Astrocyte of the spinal cord (primary cell): ENCODE measurements around the gene NPPB.
"Not testable (repeated sequence)": the region's sequence is repeated elsewhere in the genome, so short reads cannot be mapped to it uniquely, and the experiment has no call there.

ENCODE experiments used
- DNase-seq: peaks from one replicate; pipeline ENCODE4 v3.0.0; 2011; ENCODE audit warnings: low read depth, low spot score
- H3K4me3 ChIP-seq: 2 replicates; pipeline ENCODE4 v1.5.1; 2011; ENCODE audit warnings: low read depth, mild to moderate bottlenecking, low read length, moderate library complexity
- CTCF ChIP-seq: IDR thresholded peaks from 2 replicates; pipeline ENCODE4 v1.5.1; 2012; ENCODE audit warnings: low read depth, mild to moderate bottlenecking, low read length, inconsistent platforms
- in situ Hi-C: cut with HindIII; loops from 2 replicates; pipeline ENCODE4 v1.10.0; 2017; ENCODE audit warnings: low sequenced_read_pairs

Gene NPPB

GRCh38 chr1:11898831-11899467 is 40.2 kb upstream of the NPPB start:
- in situ Hi-C loops, result no loop called here
- H3K4me3 ChIP-seq, result no peak overlapping the region
- DNase-seq, result no peak
- no peak for TF ChIP-seq CTCF

GRCh38 chr1:11898086-11898785 is 39.5 kb upstream of the NPPB start:
- in situ Hi-C loops, result no loop called here
- TF ChIP-seq CTCF, result no peak
- DNase-seq, result no peak
- H3K4me3 ChIP-seq, result no peak overlapping the region

- H3K4me3 ChIP-seq, in situ Hi-C loops, DNase-seq: not testable (repeated sequence)
Measured at GRCh38 chr1:11894501-11894900, 35.8 kb upstream of the NPPB start.

GRCh38 chr1:11893907-11894251 is 35.1 kb upstream of the NPPB start:
- DNase-seq, result peak; percentile 5
- TF ChIP-seq CTCF, result peak; percentile 99
- no peak overlapping the region for H3K4me3 ChIP-seq
- in situ Hi-C loops, result no loop called here

- no peak for DNase-seq
- in situ Hi-C loops, result no loop called here
- no peak overlapping the region for H3K4me3 ChIP-seq
- TF ChIP-seq CTCF, result no peak
Measured at GRCh38 chr1:11891433-11892186, 32.9 kb upstream of the NPPB start.

- TF ChIP-seq CTCF, result no peak
- in situ Hi-C loops, result no loop called here
- H3K4me3 ChIP-seq, result no peak overlapping the region
- no peak for DNase-seq
Measured at GRCh38 chr1:11888877-11889208, 30.1 kb upstream of the NPPB start.

GRCh38 chr1:11888206-11888876 is 29.6 kb upstream of the NPPB start:
- H3K4me3 ChIP-seq, result no peak overlapping the region
- no peak for DNase-seq
- TF ChIP-seq CTCF, result no peak
- in situ Hi-C loops, result no loop called here
